ENCODE data around the gene SLC9C1. TPM values are rescaled to one million over a fixed set of nuclear protein-coding genes. Genes with fewer than 3 reads are reported as not detected.

The SLC9C1 gene
- total and polyA plus RNA-seq, 7 donors, result 0.01 to 0.32 (median 0.17) TPM; not detected in 2

DNA sequence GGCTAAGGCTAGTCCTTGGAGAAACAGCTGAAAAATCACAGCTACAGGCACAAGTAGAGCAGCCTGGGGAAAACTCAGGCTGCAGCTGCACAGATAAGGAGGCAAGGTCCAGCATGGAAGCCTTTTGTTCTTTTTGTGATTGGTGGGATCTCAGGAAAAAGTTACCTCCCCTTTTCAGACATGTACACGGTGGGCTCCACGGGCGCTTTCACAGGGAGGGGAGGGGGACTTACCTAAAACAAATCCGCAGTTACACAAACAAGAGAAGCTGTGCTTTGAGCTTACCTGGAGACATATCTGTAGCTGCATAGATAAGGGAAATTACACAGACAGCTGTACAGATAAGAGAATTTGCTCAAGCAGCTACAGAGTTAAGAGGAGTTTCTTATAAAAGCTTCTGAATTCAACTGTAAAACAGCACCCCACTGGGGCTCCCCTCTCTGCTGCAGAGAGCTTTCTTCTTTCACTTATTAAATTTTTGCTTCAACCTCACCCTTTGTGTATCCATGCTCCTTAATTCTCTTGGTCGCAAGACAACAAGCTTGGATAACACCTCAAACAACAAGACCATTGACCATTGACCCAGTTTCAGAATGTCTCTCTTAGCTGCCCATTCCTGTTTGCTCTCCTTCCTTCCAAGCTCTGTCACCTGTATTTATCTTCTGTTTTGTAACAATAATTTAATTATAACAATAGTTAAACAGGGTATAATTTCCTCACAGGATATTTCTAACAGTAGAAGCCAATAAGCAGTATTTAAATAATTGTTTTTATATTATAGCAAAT is 28.0 kb upstream of the SLC9C1 start:
- Histone ChIP-seq H3K27ac (no peak overlapping the region), H3K4me3 (no peak overlapping the region), H3K4me1 (no peaks in the 10 kb centered on the region), H3K36me3 (ENCODE audit: insufficient read depth in 1 of 2, low read depth in 1 of 2) (no peaks in the 10 kb centered on the region), H3K9me3 (no peaks in the 10 kb centered on the region), H3K27me3 (ENCODE audit: insufficient read depth in 3 of 3, low read length in 2 of 3) (no peaks in the 10 kb centered on the region)
- 42 to 53% (median 49%) methylated on average over 5 of the region's 5 CpGs for WGBS, 3 donors
- DNase-seq (no peak), ATAC-seq (no peak)
- no peak for TF ChIP-seq CTCF (IDR thresholded peaks at IDR 0.05)
- intact Hi-C loops (cut with DNase I), result loop anchor here in 1 of 2 donors (10.0 kb wide), 1 partner anchor 193 kb away; no protein-coding TSS in a partner anchor

GRCh38 chr3:112320691-112321090 is 26.7 kb upstream of the SLC9C1 start:
- H3K27ac ChIP-seq, result no peak overlapping the region
- no peak for DNase-seq
- ATAC-seq, result no peak
- no peaks in the 10 kb centered on the region for H3K36me3 ChIP-seq (ENCODE audit: insufficient read depth in 1 of 2, low read depth in 1 of 2)
- intact Hi-C loops (cut with DNase I), result loop anchor here in 1 of 2 donors (10.0 kb wide), 1 partner anchor 194 kb away; no protein-coding TSS in a partner anchor
- TF ChIP-seq CTCF (IDR thresholded peaks at IDR 0.05), result no peak
- WGBS, 3 donors, result 91 to 100% (median 93%) methylated on average over 1 of the region's 1 CpG
- H3K9me3 ChIP-seq, result peaks cover 3% of the 10 kb centered on the region
- no peak overlapping the region for H3K4me3 ChIP-seq
- H3K27me3 ChIP-seq (ENCODE audit: insufficient read depth in 3 of 3, low read length in 2 of 3), result no peaks in the 10 kb centered on the region
- no peaks in the 10 kb centered on the region for H3K4me1 ChIP-seq

- no peaks in the 10 kb centered on the region for H3K27me3 ChIP-seq (ENCODE audit: insufficient read depth in 3 of 3, low read length in 2 of 3)
- no peak overlapping the region for H3K27ac ChIP-seq
- 71 to 78% (median 74%) methylated on average over 4 of the region's 4 CpGs for WGBS, 3 donors
- H3K9me3 ChIP-seq, result peaks cover 3% of the 10 kb centered on the region
- no peak for ATAC-seq
- intact Hi-C loops (cut with DNase I), result loop anchor here in 1 of 2 donors (10.0 kb wide), 1 partner anchor 195 kb away; no protein-coding TSS in a partner anchor
- no peak for DNase-seq
- no peak for TF ChIP-seq CTCF (IDR thresholded peaks at IDR 0.05)
- H3K4me1 ChIP-seq, result no peaks in the 10 kb centered on the region
- H3K36me3 ChIP-seq (ENCODE audit: insufficient read depth in 1 of 2, low read depth in 1 of 2), result no peaks in the 10 kb centered on the region
- H3K4me3 ChIP-seq, result no peak overlapping the region
Observed at GRCh38 chr3:112319516-112320276, 25.7 kb upstream of the SLC9C1 start.

DNA sequence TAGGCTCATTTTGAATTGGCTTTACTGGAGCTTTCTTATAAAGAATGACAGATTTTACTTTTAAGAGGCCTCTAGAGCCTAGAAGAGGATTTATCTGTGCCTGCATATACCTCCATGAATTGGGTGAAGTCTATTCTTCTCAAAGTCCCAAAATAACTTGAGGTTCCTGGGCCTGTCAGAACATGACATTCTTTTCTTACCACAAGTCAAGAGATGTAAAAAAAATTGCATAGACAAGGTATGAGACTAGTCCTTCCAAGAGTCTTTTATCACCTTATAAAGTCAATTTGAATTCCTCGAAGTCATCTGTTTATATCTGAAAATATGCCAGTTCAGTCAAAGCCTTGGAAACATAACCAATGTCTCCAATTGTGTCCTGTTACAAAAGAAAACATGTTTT is 21.8 kb upstream of the SLC9C1 start:
- Histone ChIP-seq H3K9me3 (peaks cover 3% of the 10 kb centered on the region), H3K4me3 (no peak overlapping the region), H3K27me3 (ENCODE audit: insufficient read depth in 3 of 3, low read length in 2 of 3) (no peaks in the 10 kb centered on the region), H3K27ac (no peak overlapping the region), H3K36me3 (ENCODE audit: insufficient read depth in 1 of 2, low read depth in 1 of 2) (no peaks in the 10 kb centered on the region), H3K4me1 (no peaks in the 10 kb centered on the region)
- intact Hi-C loops (cut with DNase I), result no loop called here
- no peak for TF ChIP-seq CTCF (IDR thresholded peaks at IDR 0.05)
- no peak for DNase-seq
- 47 to 100% (median 95%) methylated on average over 1 of the region's 1 CpG for WGBS, 3 donors
- ATAC-seq, result no peak
